ENCODE data around the gene CNIH1.
"Not testable (repeated sequence)": the region's sequence is repeated elsewhere in the genome, so short reads cannot be mapped to it uniquely, and the experiment has no call there.

Gene CNIH1

DNA sequence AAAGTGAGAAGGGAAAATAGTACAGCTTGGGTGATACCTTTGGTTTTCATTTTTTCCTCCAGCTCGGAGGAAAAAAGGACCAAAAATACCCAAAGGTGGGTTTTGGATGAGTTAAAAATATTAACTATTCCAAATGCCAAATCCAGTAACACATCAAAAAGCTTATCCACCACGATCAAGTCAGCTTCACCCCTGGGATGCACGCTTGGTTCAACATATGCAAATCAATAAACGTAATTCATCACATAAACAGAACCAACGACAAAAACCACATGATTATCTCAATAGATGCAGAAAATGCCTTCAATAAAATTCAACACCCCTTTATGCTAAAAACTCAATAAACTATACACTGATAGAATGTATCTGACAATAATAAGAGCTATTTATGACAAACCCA is 62.3 kb downstream of the CNIH1 start:
- DNase-seq: not testable (repeated sequence)

DNA sequence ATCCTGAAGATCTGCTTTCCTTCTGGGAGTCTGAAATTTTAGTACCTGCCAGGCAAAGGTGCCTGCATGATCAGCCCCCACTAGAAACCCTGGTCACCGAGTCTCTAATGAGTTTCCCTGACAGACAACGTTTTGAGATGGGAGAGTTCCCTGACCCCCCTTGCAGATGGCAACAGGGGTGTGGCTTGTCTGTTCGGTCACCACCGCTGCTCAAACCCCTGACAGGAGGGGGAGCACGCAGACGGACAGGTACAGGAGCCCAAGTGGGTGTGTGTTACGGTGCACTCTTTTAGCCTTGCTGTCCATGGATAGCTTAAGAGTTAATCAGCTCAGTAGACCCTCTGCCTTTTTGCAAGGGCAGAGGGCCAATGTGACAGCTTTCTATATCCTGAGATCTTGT is 63.7 kb downstream of the CNIH1 start:
- no peak for DNase-seq

DNA sequence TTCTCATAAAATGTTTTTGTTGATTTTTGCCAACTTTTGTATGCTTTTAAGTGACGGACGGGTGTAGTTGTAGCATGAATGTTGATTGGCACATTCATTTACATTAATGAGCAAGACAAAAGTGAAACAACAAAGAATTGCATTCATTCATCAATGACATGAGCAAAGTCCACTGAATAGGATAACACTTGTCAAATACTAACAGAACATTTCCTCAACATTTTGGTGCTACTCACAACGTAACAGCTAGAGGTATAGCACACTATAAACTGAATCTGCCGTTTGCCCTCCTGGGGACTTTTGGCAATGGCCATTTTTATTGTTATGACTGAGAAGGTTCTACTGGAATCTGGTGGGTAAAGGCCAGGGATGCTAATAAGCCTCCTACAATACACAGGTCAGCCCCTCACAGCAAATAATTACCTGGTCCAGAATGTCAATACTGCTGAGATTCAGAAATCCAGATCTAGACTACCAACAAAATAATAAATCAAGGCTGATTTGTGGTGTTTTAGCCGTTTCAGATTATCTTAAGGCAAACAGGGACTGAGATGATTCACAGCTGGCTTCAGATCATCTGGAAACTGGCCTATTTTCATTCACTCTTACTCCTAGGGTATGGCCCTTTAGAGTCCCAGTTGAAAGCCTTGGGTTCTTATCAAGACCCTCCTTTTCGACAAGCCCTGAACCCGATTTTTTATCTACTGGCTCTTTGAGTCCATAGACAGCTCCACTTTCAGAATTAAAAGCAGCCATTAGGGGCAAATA is 66.9 kb downstream of the CNIH1 start:
- DNase-seq: no peak

Data from effector CD8-positive, alpha-beta T cell (primary cell).